ENCODE results near the gene LRBA. TPM values are rescaled to one million over a fixed set of nuclear protein-coding genes. Genes with fewer than 3 reads are reported as not detected.
"Not testable (repeated sequence)": the region's sequence is repeated elsewhere in the genome, so short reads cannot be mapped to it uniquely, and the experiment has no call there.

The LRBA gene
- total RNA-seq, 1 experiment from 2014 or later, result 77.4 TPM

DNA sequence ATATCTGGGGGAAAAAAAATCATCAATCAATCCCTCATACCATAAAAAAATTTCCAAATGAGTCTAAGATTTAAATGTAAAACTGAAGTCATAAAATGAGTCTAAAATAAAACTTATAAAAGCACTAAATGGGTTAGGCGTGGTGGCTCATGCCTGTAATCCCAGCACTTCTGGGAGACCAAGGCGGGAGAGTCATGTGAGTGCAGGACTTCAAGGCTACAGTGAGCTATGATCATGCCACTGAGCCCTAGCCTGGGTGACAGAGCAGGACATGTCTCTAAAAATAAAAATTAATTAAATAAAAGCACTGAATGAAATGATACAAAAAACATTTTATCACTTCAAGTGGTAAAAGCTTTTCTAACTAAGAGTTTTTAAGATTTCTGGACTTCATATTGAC, 83.3 kb downstream of the LRBA start:
- Histone ChIP-seq H3K9me3 (ENCODE audit: insufficient read depth, low read depth) (no peaks in the 10 kb centered on the region), H3K27me3 (ENCODE audit: insufficient read depth, low read depth) (no peaks in the 10 kb centered on the region), H3F3A (ENCODE audit: insufficient read depth, low read depth) (no peaks in the 10 kb centered on the region), H3K36me3 (ENCODE audit: low read depth) (no peaks in the 10 kb centered on the region), H3K9me2 (ENCODE audit: insufficient read depth) (no peaks in the 10 kb centered on the region), H3K27ac (no peak overlapping the region), H3K79me2 (ENCODE audit: low read depth) (0 out of 2 replicates have a peak, but pooled peaks cover 13% of the 10 kb centered on the region), H4K20me1 (ENCODE audit: insufficient read depth) (no peaks in the 10 kb centered on the region), H3K4me3 (no peak overlapping the region), H3K4me1 (replicated peaks; ENCODE audit: insufficient read depth) (no peaks in the 10 kb centered on the region), H2AFZ (no peak overlapping the region), H3K4me2 (no peak overlapping the region)
- BruUV-seq (replicated peaks), result no TSS peak
- TF ChIP-seq CTCF (conservative IDR thresholded peaks at IDR 0.05), result no peak
- TF ChIP-seq EZH2 (IDR thresholded peaks at IDR 0.05; ENCODE audit: low read depth), result no peak
- POLR2A ChIA-PET (ENCODE audit: unreplicated experiment), result no interaction called here
- intact Hi-C loops (cut with micrococcal nuclease; ENCODE audit: unreplicated experiment), result no loop called here
- CTCF ChIA-PET, result no interaction called here
- no peak for DNase-seq

DNA sequence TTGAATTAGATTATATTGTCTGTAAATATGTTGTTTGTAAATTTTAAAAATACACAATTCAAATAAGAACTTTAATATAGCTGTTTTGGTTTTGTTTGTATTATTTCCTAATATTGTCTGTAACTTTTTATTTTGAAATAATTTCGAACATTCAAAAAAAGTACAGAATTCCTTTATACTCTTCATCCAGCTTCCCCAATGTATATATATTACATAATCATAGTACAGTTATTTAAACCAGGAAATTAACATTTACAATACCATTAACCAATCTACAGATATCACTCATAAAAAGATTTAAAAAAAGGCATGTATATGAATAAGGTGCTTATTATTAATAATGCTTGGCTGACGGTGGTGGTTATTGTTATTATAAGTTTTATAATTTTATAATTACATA, 84.1 kb downstream of the LRBA start:
- H3F3A ChIP-seq (ENCODE audit: insufficient read depth, low read depth), result no peaks in the 10 kb centered on the region
- no peaks in the 10 kb centered on the region for H3K9me3 ChIP-seq (ENCODE audit: insufficient read depth, low read depth)
- H3K79me2 ChIP-seq (ENCODE audit: low read depth), result 0 out of 2 replicates have a peak, but pooled peaks cover 7% of the 10 kb centered on the region
- H3K4me1 ChIP-seq (replicated peaks; ENCODE audit: insufficient read depth), result no peaks in the 10 kb centered on the region
- H3K27ac ChIP-seq, result no peak overlapping the region
- ChIA-PET POLR2A (ENCODE audit: unreplicated experiment) (no interaction called here), CTCF (no interaction called here)
- no peak overlapping the region for H3K4me2 ChIP-seq
- H4K20me1 ChIP-seq (ENCODE audit: insufficient read depth), result no peaks in the 10 kb centered on the region
- H2AFZ ChIP-seq, result no peak overlapping the region
- DNase-seq, result no peak
- H3K4me3 ChIP-seq, result no peak overlapping the region
- TF ChIP-seq CTCF (conservative IDR thresholded peaks at IDR 0.05) (no peak), EZH2 (IDR thresholded peaks at IDR 0.05; ENCODE audit: low read depth) (no peak)
- BruUV-seq (replicated peaks), result no TSS peak
- intact Hi-C loops (cut with micrococcal nuclease; ENCODE audit: unreplicated experiment), result no loop called here
- H3K27me3 ChIP-seq (ENCODE audit: insufficient read depth, low read depth), result no peaks in the 10 kb centered on the region
- H3K36me3 ChIP-seq (ENCODE audit: low read depth), result no peaks in the 10 kb centered on the region
- no peaks in the 10 kb centered on the region for H3K9me2 ChIP-seq (ENCODE audit: insufficient read depth)

- TF ChIP-seq EZH2 (IDR thresholded peaks at IDR 0.05; ENCODE audit: low read depth), result no peak
- no peak for TF ChIP-seq CTCF (conservative IDR thresholded peaks at IDR 0.05)
- H3K4me3 ChIP-seq, result no peak overlapping the region
- H3F3A ChIP-seq (ENCODE audit: insufficient read depth, low read depth), result no peaks in the 10 kb centered on the region
- H3K9me2 ChIP-seq (ENCODE audit: insufficient read depth), result no peaks in the 10 kb centered on the region
- no peak overlapping the region for H2AFZ ChIP-seq
- no peaks in the 10 kb centered on the region for H3K9me3 ChIP-seq (ENCODE audit: insufficient read depth, low read depth)
- H3K27ac ChIP-seq, result no peak overlapping the region
- ChIA-PET POLR2A (ENCODE audit: unreplicated experiment) (interaction anchor here (0.6 kb wide), 1 partner anchor 156 kb away, joined by 4 read pairs; no protein-coding TSS in a partner anchor), CTCF (no interaction called here)
- H3K79me2 ChIP-seq (ENCODE audit: low read depth), result no peaks in the 10 kb centered on the region
- no peaks in the 10 kb centered on the region for H4K20me1 ChIP-seq (ENCODE audit: insufficient read depth)
- H3K4me1 ChIP-seq (replicated peaks; ENCODE audit: insufficient read depth), result no peaks in the 10 kb centered on the region
- no peaks in the 10 kb centered on the region for H3K27me3 ChIP-seq (ENCODE audit: insufficient read depth, low read depth)
- no peak overlapping the region for H3K4me2 ChIP-seq
- DNase-seq, result no peak
- no TSS peak for BruUV-seq (replicated peaks)
- H3K36me3 ChIP-seq (ENCODE audit: low read depth), result no peaks in the 10 kb centered on the region; the same call in 1 of the 2 replicates
- intact Hi-C loops (cut with micrococcal nuclease; ENCODE audit: unreplicated experiment), result loop anchor here (5.0 kb wide), 1 partner anchor 78 kb away; no protein-coding TSS in a partner anchor
Measured at GRCh38 chr4:150923945-150924344, 91.1 kb downstream of the LRBA start.

- H3K4me1 ChIP-seq (replicated peaks; ENCODE audit: insufficient read depth); BruUV-seq (replicated peaks); H3K4me2 ChIP-seq; CTCF ChIA-PET; H3K27me3 ChIP-seq (ENCODE audit: insufficient read depth, low read depth); H3F3A ChIP-seq (ENCODE audit: insufficient read depth, low read depth); DNase-seq; H4K20me1 ChIP-seq (ENCODE audit: insufficient read depth); H3K9me3 ChIP-seq (ENCODE audit: insufficient read depth, low read depth); H3K9me2 ChIP-seq (ENCODE audit: insufficient read depth); POLR2A ChIA-PET (ENCODE audit: unreplicated experiment); H3K4me3 ChIP-seq; H3K36me3 ChIP-seq (ENCODE audit: low read depth); H2AFZ ChIP-seq; H3K27ac ChIP-seq; H3K79me2 ChIP-seq (ENCODE audit: low read depth): not testable (repeated sequence)
- intact Hi-C loops (cut with micrococcal nuclease; ENCODE audit: unreplicated experiment), result loop anchor here (5.0 kb wide), 1 partner anchor 81 kb away; no protein-coding TSS in a partner anchor
Measured at GRCh38 chr4:150921486-150921885, 93.6 kb downstream of the LRBA start.

GRCh38 chr4:150918562-150918961, 96.5 kb downstream of the LRBA start:
- H3F3A ChIP-seq (ENCODE audit: insufficient read depth, low read depth); H2AFZ ChIP-seq; H3K27ac ChIP-seq; H3K4me3 ChIP-seq; H3K9me2 ChIP-seq (ENCODE audit: insufficient read depth); H3K9me3 ChIP-seq (ENCODE audit: insufficient read depth, low read depth); DNase-seq; CTCF ChIA-PET; H3K4me2 ChIP-seq; POLR2A ChIA-PET (ENCODE audit: unreplicated experiment); BruUV-seq (replicated peaks); intact Hi-C loops (cut with micrococcal nuclease; ENCODE audit: unreplicated experiment); H3K79me2 ChIP-seq (ENCODE audit: low read depth); H4K20me1 ChIP-seq (ENCODE audit: insufficient read depth); H3K4me1 ChIP-seq (replicated peaks; ENCODE audit: insufficient read depth); H3K27me3 ChIP-seq (ENCODE audit: insufficient read depth, low read depth): not testable (repeated sequence)
- H3K36me3 ChIP-seq (ENCODE audit: low read depth), result peaks cover 19% of the 10 kb centered on the region; the same call in 1 of the 2 replicates

Data from PC-9 (cell line).